ENCODE results near the gene GOLM1. TPM values are rescaled to one million over a fixed set of nuclear protein-coding genes. Genes with fewer than 3 reads are reported as not detected.

The GOLM1 gene
- total and polyA plus RNA-seq, 4 donors: 7.9 to 28.5 (median 13.2) TPM

DNA sequence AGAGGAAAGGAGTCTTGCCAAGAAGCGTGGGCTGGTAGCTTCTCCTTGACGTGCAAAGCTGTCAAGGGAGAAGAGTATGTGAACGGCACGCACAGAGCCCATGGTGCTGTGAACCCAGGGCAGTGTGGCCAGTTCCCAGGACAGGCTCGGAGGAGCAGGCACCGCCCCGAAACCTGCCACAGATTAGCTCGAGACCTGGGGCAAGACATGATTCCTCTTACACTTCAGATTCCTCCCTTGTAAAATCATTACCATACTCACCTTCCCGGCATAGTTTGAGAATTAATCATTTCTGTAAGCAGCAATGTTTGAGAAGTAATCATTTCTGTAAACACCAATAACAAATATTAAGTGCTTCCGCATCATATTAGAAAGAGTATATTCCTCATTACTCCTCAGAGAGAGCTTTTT, 19.9 kb downstream of the GOLM1 start:
- Histone ChIP-seq H3K4me3 (ENCODE audit: low read depth in 1 of 3, low read length in 3 of 3) (no peak overlapping the region), H3K36me3 (ENCODE audit: control insufficient read depth in 4 of 4, insufficient read depth in 3 of 4, low read depth in 1 of 4, low read length in 3 of 4) (no peaks in the 10 kb centered on the region), H3K9me3 (ENCODE audit: control insufficient read depth in 4 of 4, low read length in 3 of 4) (no peaks in the 10 kb centered on the region), H3K27ac (ENCODE audit: low read depth in 1 of 2, low read length in 2 of 2) (no peak overlapping the region), H3K4me1 (ENCODE audit: control insufficient read depth in 4 of 4, insufficient read depth in 4 of 4, low read length in 3 of 4) (no peaks in the 10 kb centered on the region), H3K27me3 (ENCODE audit: control insufficient read depth in 4 of 4, insufficient read depth in 4 of 4, low read length in 3 of 4) (no peaks in the 10 kb centered on the region), H3K9ac (ENCODE audit: low read depth in 1 of 2, low read length in 2 of 2) (no peak overlapping the region)
- no peak for DNase-seq (ENCODE audit: low spot score)
- WGBS: 94% methylated on average over 10 of the region's 10 CpGs
- TF ChIP-seq NR2F2 (IDR thresholded peaks at IDR 0.05): no peak
- TF ChIP-seq RAD21 (IDR thresholded peaks at IDR 0.05): no peak
- TF ChIP-seq, protein P1, sequence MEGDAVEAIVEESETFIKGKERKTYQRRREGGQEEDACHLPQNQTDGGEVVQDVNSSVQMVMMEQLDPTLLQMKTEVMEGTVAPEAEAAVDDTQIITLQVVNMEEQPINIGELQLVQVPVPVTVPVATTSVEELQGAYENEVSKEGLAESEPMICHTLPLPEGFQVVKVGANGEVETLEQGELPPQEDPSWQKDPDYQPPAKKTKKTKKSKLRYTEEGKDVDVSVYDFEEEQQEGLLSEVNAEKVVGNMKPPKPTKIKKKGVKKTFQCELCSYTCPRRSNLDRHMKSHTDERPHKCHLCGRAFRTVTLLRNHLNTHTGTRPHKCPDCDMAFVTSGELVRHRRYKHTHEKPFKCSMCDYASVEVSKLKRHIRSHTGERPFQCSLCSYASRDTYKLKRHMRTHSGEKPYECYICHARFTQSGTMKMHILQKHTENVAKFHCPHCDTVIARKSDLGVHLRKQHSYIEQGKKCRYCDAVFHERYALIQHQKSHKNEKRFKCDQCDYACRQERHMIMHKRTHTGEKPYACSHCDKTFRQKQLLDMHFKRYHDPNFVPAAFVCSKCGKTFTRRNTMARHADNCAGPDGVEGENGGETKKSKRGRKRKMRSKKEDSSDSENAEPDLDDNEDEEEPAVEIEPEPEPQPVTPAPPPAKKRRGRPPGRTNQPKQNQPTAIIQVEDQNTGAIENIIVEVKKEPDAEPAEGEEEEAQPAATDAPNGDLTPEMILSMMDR (IDR thresholded peaks at IDR 0.05; ENCODE audit: low read depth, low read length, missing input control): no peak
- TF ChIP-seq RXRA (IDR thresholded peaks at IDR 0.05): no peak
- TF ChIP-seq HNF4G (IDR thresholded peaks at IDR 0.05): no peak
- TF ChIP-seq MAX (IDR thresholded peaks at IDR 0.05): no peak
- TF ChIP-seq, protein P2, sequence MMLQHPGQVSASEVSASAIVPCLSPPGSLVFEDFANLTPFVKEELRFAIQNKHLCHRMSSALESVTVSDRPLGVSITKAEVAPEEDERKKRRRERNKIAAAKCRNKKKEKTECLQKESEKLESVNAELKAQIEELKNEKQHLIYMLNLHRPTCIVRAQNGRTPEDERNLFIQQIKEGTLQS (IDR thresholded peaks at IDR 0.05): no peak
- TF ChIP-seq FOXA2 (IDR thresholded peaks at IDR 0.05): no peak
- TF ChIP-seq EGR1 (IDR thresholded peaks at IDR 0.05; ENCODE audit: low read depth in 2 of 2): no peak
- TF ChIP-seq GABPA (IDR thresholded peaks at IDR 0.05 in 1 of 2, conservative IDR thresholded peaks at IDR 0.05 in 1 of 2): no peak
- TF ChIP-seq, protein P3, sequence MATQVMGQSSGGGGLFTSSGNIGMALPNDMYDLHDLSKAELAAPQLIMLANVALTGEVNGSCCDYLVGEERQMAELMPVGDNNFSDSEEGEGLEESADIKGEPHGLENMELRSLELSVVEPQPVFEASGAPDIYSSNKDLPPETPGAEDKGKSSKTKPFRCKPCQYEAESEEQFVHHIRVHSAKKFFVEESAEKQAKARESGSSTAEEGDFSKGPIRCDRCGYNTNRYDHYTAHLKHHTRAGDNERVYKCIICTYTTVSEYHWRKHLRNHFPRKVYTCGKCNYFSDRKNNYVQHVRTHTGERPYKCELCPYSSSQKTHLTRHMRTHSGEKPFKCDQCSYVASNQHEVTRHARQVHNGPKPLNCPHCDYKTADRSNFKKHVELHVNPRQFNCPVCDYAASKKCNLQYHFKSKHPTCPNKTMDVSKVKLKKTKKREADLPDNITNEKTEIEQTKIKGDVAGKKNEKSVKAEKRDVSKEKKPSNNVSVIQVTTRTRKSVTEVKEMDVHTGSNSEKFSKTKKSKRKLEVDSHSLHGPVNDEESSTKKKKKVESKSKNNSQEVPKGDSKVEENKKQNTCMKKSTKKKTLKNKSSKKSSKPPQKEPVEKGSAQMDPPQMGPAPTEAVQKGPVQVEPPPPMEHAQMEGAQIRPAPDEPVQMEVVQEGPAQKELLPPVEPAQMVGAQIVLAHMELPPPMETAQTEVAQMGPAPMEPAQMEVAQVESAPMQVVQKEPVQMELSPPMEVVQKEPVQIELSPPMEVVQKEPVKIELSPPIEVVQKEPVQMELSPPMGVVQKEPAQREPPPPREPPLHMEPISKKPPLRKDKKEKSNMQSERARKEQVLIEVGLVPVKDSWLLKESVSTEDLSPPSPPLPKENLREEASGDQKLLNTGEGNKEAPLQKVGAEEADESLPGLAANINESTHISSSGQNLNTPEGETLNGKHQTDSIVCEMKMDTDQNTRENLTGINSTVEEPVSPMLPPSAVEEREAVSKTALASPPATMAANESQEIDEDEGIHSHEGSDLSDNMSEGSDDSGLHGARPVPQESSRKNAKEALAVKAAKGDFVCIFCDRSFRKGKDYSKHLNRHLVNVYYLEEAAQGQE (IDR thresholded peaks at IDR 0.05): no peak
- TF ChIP-seq HNF4A (conservative IDR thresholded peaks at IDR 0.05): no peak
- no peak for TF ChIP-seq SP1 (IDR thresholded peaks at IDR 0.05)
- TF ChIP-seq, protein P4, sequence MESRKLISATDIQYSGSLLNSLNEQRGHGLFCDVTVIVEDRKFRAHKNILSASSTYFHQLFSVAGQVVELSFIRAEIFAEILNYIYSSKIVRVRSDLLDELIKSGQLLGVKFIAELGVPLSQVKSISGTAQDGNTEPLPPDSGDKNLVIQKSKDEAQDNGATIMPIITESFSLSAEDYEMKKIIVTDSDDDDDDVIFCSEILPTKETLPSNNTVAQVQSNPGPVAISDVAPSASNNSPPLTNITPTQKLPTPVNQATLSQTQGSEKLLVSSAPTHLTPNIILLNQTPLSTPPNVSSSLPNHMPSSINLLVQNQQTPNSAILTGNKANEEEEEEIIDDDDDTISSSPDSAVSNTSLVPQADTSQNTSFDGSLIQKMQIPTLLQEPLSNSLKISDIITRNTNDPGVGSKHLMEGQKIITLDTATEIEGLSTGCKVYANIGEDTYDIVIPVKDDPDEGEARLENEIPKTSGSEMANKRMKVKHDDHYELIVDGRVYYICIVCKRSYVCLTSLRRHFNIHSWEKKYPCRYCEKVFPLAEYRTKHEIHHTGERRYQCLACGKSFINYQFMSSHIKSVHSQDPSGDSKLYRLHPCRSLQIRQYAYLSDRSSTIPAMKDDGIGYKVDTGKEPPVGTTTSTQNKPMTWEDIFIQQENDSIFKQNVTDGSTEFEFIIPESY (IDR thresholded peaks at IDR 0.05): no peak
- no peak for TF ChIP-seq TAF1 (conservative IDR thresholded peaks at IDR 0.05)

DNA sequence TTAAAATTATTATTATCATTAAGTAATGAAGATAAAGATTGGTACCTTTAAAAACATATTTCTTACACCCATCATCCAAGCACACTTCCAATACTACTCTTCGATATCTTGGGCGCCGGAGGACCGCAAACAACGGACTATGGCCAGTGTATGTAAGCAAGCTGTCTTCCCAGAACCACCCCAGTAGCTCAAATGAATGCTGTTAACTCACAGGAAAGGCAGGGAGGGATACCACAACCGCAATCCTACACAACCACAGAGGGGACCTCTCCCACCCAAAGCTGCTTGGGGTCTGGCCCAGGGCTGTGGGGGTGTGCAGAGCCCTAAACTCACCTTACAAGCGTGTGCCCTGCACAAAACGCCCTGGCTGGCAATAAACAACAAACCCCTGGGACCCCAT, 20.6 kb downstream of the GOLM1 start:
- Histone ChIP-seq H3K27me3 (ENCODE audit: control insufficient read depth in 4 of 4, insufficient read depth in 4 of 4, low read length in 3 of 4) (no peaks in the 10 kb centered on the region), H3K4me3 (ENCODE audit: low read depth in 1 of 3, low read length in 3 of 3) (no peak overlapping the region), H3K9ac (ENCODE audit: low read depth in 1 of 2, low read length in 2 of 2) (no peak overlapping the region), H3K27ac (ENCODE audit: low read depth in 1 of 2, low read length in 2 of 2) (no peak overlapping the region), H3K36me3 (ENCODE audit: control insufficient read depth in 4 of 4, insufficient read depth in 3 of 4, low read depth in 1 of 4, low read length in 3 of 4) (no peaks in the 10 kb centered on the region), H3K9me3 (ENCODE audit: control insufficient read depth in 4 of 4, low read length in 3 of 4) (no peaks in the 10 kb centered on the region), H3K4me1 (ENCODE audit: control insufficient read depth in 4 of 4, insufficient read depth in 4 of 4, low read length in 3 of 4) (no peaks in the 10 kb centered on the region)
- WGBS: 95% methylated on average over 8 of the region's 8 CpGs
- DNase-seq (ENCODE audit: low spot score): no peak
- TF ChIP-seq TAF1 (conservative IDR thresholded peaks at IDR 0.05) (no peak), SP1 (IDR thresholded peaks at IDR 0.05) (no peak), EGR1 (IDR thresholded peaks at IDR 0.05; ENCODE audit: low read depth in 2 of 2) (no peak), GABPA (IDR thresholded peaks at IDR 0.05 in 1 of 2, conservative IDR thresholded peaks at IDR 0.05 in 1 of 2) (no peak), HNF4A (conservative IDR thresholded peaks at IDR 0.05) (no peak), HNF4G (IDR thresholded peaks at IDR 0.05) (no peak), RAD21 (IDR thresholded peaks at IDR 0.05) (no peak), MAX (IDR thresholded peaks at IDR 0.05) (no peak), YY1 (IDR thresholded peaks at IDR 0.05) (no peak), JUND (IDR thresholded peaks at IDR 0.05) (no peak), NR2F2 (IDR thresholded peaks at IDR 0.05) (no peak), RXRA (IDR thresholded peaks at IDR 0.05) (no peak)
- TF ChIP-seq, protein P3 (IDR thresholded peaks at IDR 0.05): no peak
- TF ChIP-seq, protein P1 (IDR thresholded peaks at IDR 0.05; ENCODE audit: low read depth, low read length, missing input control): no peak
